HepG2 (cell line): ENCODE results near the gene HOXA10. TPM values are rescaled to one million over a fixed set of nuclear protein-coding genes. Genes with fewer than 3 reads are reported as not detected.
A peak's percentile ranks its signal among the peaks of the same experiment; 100 is the strongest.

Source experiments
- PITX1 ChIP-seq: sonication (generic); formaldehyde crosslinking; IDR thresholded peaks from 2 replicates; pipeline ENCODE4 v1.5.1; 2020; ENCODE audit warnings: mild to moderate bottlenecking, missing genetic modification reagents
- PRPF4 ChIP-seq: fragments of 200-400 bp; formaldehyde crosslinking; IDR thresholded peaks from 2 replicates; pipeline ENCODE4 v1.6.1; 2016; ENCODE audit warnings: low read length, low read depth; ENCODE audit not compliant: poor library complexity, severe bottlenecking
- TBX2 ChIP-seq: sonication (generic); formaldehyde crosslinking; IDR thresholded peaks from 2 replicates; pipeline ENCODE4 v1.5.0; 2020; ENCODE audit warnings: missing genetic modification reagents, mild to moderate bottlenecking, borderline replicate concordance
- YEATS4 ChIP-seq: sonication (generic); formaldehyde crosslinking; IDR thresholded peaks from 2 replicates; pipeline ENCODE4 v1.4.0; 2020; ENCODE audit warnings: missing genetic modification reagents, borderline replicate concordance
- ZFYVE20 ChIP-seq: sonication (generic); formaldehyde crosslinking; IDR thresholded peaks from 2 replicates; pipeline ENCODE4 v1.8.0; 2023; ENCODE audit warnings: low read depth, mild to moderate bottlenecking, moderate library complexity, missing genetic modification reagents, borderline replicate concordance
- ZNF292 ChIP-seq: sonication (generic); formaldehyde crosslinking; IDR thresholded peaks from 2 replicates; pipeline ENCODE4 v1.8.1; 2022; ENCODE audit warnings: mild to moderate bottlenecking, low read depth, missing genetic modification reagents, borderline replicate concordance
- ZNF451 ChIP-seq: sonication (generic); formaldehyde crosslinking; IDR thresholded peaks from 2 replicates; pipeline ENCODE4 v1.5.0; 2020; ENCODE audit warnings: mild to moderate bottlenecking, missing genetic modification reagents
- ZNF607 ChIP-seq: sonication (generic); formaldehyde crosslinking; IDR thresholded peaks from 2 replicates; pipeline ENCODE4 v1.5.1; 2020; ENCODE audit warnings: missing genetic modification reagents, mild to moderate bottlenecking, borderline replicate concordance
- ZNF615 ChIP-seq: sonication (generic); formaldehyde crosslinking; IDR thresholded peaks from 2 replicates; pipeline ENCODE4 v1.5.0; 2020; ENCODE audit warnings: mild to moderate bottlenecking, missing genetic modification reagents, borderline replicate concordance
- ZNF704 ChIP-seq: sonication (generic); formaldehyde crosslinking; IDR thresholded peaks from 2 replicates; pipeline ENCODE4 v1.8.1; 2023; ENCODE audit warnings: mild to moderate bottlenecking, inconsistent platforms, moderate library complexity, missing genetic modification reagents, borderline replicate concordance
- polyA plus RNA-seq, 8 experiments: library from polyadenylated mRNA; depleted of rRNA in 3 of 8; stranded (reverse) in 7 of 8; unstranded in 1 of 8; fragments of >200 nt; fragmentation: Illumina TruSeq in 4 of 8; extraction: Trizol in 4 of 8; gene quantifications; 2 replicates each; pipeline versions ENCODE4 v1.2.1 to v1.2.3, GENCODE V29; 2011 to 2016; ENCODE audit warnings: low read depth in 4 of 8, missing spikeins in 1 of 8, mixed read lengths in 1 of 8; ENCODE audit not compliant: insufficient read depth in 1 of 8
- total RNA-seq, 5 experiments: library from RNA; depleted of rRNA; stranded (reverse); fragments of >200 nt; fragmentation: Illumina TruSeq; extraction: Trizol; gene quantifications; 2 replicates each; pipeline ENCODE4 v1.2.3, GENCODE V29; 2016; ENCODE audit warnings: low read depth in 1 of 5
- TF ChIP-seq, protein P1 (sequence below): IDR thresholded peaks from 2 replicates; pipeline ENCODE4 v1.6.1; 2018; ENCODE audit warnings: missing genetic modification reagents, mild to moderate bottlenecking, missing compliant biosample characterization
- TF ChIP-seq, protein P2 (sequence below): IDR thresholded peaks from 2 replicates; pipeline ENCODE4 v1.6.1; 2016; ENCODE audit warnings: control low read depth
- TF ChIP-seq, protein P3 (sequence below): sonication (generic); formaldehyde crosslinking; IDR thresholded peaks from 2 replicates; pipeline ENCODE4 v1.8.1; 2023; ENCODE audit warnings: mild to moderate bottlenecking, missing genetic modification reagents
- TF ChIP-seq, protein P4 (sequence below): sonication (generic); formaldehyde crosslinking; IDR thresholded peaks from 2 replicates; pipeline ENCODE4 v1.5.1; 2020; ENCODE audit warnings: missing genetic modification reagents, mild to moderate bottlenecking, borderline replicate concordance
- TF ChIP-seq, protein P5 (sequence below): sonication (generic); formaldehyde crosslinking; IDR thresholded peaks from 2 replicates; pipeline ENCODE4 v1.4.0; 2020; ENCODE audit warnings: mild to moderate bottlenecking, missing genetic modification reagents
- TF ChIP-seq, protein P6 (sequence below): sonication (generic); formaldehyde crosslinking; IDR thresholded peaks from 2 replicates; pipeline ENCODE4 v1.5.1; 2020; ENCODE audit warnings: mild to moderate bottlenecking, missing genetic modification reagents, moderate library complexity

HOXA10 gene
- total and polyA plus RNA-seq, 2 of the 13 experiments (the other 11 are each of a cell fraction or from before 2014, with no cell fraction given), result not detected

- no peak for TF ChIP-seq PRPF4
- TF ChIP-seq, protein P1, sequence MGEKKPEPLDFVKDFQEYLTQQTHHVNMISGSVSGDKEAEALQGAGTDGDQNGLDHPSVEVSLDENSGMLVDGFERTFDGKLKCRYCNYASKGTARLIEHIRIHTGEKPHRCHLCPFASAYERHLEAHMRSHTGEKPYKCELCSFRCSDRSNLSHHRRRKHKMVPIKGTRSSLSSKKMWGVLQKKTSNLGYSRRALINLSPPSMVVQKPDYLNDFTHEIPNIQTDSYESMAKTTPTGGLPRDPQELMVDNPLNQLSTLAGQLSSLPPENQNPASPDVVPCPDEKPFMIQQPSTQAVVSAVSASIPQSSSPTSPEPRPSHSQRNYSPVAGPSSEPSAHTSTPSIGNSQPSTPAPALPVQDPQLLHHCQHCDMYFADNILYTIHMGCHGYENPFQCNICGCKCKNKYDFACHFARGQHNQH (CRISPR knock-in tag), result peak; percentile 64; the same call in 1 of the 2 replicates
- TF ChIP-seq, protein P2, sequence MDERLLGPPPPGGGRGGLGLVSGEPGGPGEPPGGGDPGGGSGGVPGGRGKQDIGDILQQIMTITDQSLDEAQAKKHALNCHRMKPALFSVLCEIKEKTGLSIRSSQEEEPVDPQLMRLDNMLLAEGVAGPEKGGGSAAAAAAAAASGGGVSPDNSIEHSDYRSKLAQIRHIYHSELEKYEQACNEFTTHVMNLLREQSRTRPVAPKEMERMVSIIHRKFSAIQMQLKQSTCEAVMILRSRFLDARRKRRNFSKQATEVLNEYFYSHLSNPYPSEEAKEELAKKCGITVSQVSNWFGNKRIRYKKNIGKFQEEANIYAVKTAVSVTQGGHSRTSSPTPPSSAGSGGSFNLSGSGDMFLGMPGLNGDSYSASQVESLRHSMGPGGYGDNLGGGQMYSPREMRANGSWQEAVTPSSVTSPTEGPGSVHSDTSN (CRISPR knock-in tag), result no peak
- TF ChIP-seq YEATS4 (CRISPR knock-in tag), result peak; percentile 65; the same call in 1 of the 2 replicates
- no peak for TF ChIP-seq ZNF615 (CRISPR knock-in tag)
- TF ChIP-seq, protein P3, sequence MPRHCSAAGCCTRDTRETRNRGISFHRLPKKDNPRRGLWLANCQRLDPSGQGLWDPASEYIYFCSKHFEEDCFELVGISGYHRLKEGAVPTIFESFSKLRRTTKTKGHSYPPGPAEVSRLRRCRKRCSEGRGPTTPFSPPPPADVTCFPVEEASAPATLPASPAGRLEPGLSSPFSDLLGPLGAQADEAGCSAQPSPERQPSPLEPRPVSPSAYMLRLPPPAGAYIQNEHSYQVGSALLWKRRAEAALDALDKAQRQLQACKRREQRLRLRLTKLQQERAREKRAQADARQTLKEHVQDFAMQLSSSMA (CRISPR knock-in tag), result 0 out of 2 replicates have a peak, but pooled peaks have one; percentile 53
- no peak; the same call in 1 of the 2 replicates for TF ChIP-seq PITX1
- TF ChIP-seq, protein P4, sequence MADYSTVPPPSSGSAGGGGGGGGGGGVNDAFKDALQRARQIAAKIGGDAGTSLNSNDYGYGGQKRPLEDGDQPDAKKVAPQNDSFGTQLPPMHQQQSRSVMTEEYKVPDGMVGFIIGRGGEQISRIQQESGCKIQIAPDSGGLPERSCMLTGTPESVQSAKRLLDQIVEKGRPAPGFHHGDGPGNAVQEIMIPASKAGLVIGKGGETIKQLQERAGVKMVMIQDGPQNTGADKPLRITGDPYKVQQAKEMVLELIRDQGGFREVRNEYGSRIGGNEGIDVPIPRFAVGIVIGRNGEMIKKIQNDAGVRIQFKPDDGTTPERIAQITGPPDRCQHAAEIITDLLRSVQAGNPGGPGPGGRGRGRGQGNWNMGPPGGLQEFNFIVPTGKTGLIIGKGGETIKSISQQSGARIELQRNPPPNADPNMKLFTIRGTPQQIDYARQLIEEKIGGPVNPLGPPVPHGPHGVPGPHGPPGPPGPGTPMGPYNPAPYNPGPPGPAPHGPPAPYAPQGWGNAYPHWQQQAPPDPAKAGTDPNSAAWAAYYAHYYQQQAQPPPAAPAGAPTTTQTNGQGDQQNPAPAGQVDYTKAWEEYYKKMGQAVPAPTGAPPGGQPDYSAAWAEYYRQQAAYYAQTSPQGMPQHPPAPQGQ, result no peak
- no peak; the same call in 1 of the 2 replicates for TF ChIP-seq ZNF292 (CRISPR knock-in tag)
- TF ChIP-seq, protein P5, sequence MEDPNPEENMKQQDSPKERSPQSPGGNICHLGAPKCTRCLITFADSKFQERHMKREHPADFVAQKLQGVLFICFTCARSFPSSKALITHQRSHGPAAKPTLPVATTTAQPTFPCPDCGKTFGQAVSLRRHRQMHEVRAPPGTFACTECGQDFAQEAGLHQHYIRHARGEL, result no peak
- no peak for TF ChIP-seq ZNF451 (CRISPR knock-in tag)
- no peak for TF ChIP-seq ZFYVE20 (CRISPR knock-in tag)
- peak; percentile 79 for TF ChIP-seq TBX2 (CRISPR knock-in tag)
- TF ChIP-seq, protein P6, sequence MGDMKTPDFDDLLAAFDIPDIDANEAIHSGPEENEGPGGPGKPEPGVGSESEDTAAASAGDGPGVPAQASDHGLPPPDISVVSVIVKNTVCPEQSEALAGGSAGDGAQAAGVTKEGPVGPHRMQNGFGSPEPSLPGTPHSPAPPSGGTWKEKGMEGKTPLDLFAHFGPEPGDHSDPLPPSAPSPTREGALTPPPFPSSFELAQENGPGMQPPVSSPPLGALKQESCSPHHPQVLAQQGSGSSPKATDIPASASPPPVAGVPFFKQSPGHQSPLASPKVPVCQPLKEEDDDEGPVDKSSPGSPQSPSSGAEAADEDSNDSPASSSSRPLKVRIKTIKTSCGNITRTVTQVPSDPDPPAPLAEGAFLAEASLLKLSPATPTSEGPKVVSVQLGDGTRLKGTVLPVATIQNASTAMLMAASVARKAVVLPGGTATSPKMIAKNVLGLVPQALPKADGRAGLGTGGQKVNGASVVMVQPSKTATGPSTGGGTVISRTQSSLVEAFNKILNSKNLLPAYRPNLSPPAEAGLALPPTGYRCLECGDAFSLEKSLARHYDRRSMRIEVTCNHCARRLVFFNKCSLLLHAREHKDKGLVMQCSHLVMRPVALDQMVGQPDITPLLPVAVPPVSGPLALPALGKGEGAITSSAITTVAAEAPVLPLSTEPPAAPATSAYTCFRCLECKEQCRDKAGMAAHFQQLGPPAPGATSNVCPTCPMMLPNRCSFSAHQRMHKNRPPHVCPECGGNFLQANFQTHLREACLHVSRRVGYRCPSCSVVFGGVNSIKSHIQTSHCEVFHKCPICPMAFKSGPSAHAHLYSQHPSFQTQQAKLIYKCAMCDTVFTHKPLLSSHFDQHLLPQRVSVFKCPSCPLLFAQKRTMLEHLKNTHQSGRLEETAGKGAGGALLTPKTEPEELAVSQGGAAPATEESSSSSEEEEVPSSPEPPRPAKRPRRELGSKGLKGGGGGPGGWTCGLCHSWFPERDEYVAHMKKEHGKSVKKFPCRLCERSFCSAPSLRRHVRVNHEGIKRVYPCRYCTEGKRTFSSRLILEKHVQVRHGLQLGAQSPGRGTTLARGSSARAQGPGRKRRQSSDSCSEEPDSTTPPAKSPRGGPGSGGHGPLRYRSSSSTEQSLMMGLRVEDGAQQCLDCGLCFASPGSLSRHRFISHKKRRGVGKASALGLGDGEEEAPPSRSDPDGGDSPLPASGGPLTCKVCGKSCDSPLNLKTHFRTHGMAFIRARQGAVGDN (CRISPR knock-in tag), result peak; percentile 77
- TF ChIP-seq ZNF607 (CRISPR knock-in tag), result no peak
- TF ChIP-seq ZNF704 (CRISPR knock-in tag), result no peak
Measured at GRCh38 chr7:27122077-27122910, 51.8 kb downstream of the HOXA10 start (continued).
